HPDE6-E6E7 (cell line): ENCODE results near the gene CD300LD.
"Not testable (repeated sequence)": the region's sequence is repeated elsewhere in the genome, so short reads cannot be mapped to it uniquely, and the experiment has no call there.

Experiments used
- DNase-seq: peaks from one replicate; pipeline ENCODE4 v3.0.0; 2011; ENCODE audit warnings: missing footprints; ENCODE audit errors: extremely low spot score

Gene CD300LD

DNA sequence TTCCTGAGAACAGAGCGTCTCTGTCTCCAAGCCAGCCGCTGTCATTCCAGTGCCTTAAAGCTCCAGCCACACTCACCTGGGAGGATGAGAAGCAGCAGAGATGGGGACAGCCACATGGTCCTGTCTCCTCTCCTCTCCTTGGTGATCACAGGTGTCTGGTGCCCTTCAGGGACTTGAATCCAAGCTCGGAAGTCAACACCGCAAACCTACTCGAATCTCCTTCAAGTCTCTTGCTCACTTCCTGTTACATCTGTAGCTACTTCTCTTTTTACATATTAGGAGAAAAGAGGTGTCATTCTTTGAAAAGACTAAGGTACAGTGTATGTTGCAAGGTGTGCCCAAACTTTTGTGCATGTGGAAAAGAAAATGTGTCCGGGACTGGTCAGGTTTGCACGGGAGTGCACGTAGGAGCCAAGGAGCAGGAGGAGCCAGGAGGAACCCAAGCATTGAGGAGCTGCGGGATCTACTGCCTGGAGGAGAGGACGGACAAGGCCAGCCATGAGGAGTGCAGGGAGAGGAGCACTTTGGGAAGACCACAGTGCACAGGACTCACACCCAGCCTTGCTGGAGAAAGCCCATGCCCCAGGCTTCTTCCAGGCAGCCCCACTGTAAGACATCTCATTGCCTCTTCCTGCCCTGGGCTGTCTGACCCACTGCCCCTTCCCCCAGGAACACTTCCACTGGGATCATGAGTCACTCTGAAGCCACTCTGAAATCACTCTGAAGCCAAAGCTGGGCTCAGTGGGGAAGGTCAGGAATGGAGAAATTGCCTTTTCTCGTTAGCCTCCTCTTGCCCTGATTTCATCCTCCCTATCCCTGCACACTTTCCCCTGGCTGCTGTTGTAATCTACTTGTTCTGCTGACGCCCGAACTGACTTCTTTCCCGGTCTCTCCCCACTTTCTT is at the start of gene CD300LD:
Gene CD300LD, minus strand, starts transcription at position 197 of the 904 bp plus-strand sequence. Its CDS starts 81 bp downstream, at position 116.
- no peak for DNase-seq

DNA sequence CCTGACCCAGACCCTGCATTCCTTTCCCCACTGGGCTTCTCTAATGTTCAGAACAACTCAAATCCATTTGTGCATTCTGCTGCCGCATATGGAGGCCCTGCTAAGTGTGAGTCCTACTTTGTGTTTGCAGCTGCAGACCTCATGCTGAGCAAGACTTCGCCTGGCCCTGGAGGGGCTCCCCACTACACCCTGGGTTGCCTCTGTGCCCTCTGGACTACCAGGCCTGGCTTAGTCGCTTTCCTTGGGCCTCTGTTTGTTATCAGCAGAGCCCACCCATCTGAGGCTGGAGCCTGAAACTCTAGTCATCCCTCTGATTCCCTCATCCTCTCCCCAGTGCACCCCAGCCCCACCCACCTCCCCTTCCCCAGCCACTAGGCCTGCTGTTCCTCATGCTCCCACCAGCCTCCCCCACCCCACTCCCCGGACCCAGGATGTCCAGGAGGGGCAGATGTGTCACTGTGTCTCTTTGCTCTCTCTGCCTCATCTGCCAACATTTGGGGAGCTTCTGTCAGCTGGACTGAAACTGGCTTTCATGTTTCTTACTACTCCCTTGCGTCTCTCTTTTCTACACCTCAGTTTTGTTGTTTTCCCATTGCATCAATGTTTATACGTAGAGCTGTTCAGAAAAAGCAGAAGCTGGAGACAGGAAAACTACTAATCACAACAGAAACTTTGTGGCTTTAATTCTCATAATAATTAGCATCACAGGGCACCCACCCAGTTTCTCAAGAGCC is 49.3 kb upstream of the CD300LD start:
- no peak for DNase-seq

DNA sequence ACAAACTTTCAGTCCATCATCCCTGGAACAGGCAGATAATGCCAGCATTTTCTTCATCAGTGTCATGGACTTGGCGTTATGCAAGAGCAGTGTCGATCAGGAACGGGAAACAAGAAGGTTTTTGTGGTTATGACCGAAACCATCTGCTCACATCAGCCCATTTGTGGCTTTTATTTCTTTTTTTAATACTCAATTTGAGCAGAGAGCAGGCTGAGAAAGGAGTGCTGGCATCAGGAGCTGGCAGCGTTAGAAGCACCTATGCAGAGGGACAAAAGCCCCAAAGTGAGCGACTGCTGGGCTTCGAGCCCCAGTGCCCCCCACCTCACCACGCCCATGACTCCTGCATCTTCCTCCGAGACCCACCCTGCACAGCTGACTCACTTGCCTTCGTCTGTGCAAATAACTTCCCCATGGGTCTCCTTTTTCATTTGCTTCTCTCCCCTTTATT is 47.6 kb upstream of the CD300LD start:
- DNase-seq, result no peak

DNA sequence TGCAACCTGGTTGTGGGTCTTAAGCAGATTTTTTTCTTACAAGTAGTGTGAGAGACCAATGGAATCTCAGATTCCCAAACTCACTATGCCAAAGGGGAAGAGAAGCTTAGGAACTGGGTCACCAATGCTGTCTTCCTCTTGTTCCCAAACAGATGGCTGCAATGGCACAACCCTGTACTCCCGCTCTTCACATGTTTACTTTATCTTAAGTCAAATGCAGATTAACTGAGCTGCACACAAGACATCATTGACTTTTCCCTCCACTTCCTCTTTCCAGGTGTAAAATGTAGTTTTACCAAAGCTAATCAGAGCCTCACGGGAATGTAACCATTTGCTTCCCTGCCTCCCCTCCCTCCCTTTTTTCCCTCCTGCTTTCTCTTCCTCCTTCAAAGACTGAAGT is 45.8 kb upstream of the CD300LD start:
- DNase-seq, result no peak

DNA sequence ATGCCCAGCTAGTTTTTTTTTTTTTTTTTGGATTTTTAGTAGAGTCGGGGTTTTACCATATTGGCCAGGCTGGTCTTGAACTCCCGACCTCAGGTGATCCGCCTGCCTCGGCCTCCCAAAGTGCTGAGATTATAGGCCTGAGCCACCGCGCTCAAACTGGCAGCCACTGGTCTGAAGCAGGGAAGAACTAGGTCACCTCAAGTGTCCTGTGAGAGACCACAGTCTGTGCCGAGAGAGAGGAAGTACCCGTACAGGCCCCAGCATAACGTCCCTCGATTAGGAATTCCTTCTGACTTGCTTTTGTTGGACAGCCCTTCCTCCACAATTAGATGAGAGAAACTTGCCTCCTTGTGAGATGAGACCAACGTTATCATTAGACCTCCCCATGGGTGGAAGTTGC is 45.2 kb upstream of the CD300LD start:
- DNase-seq, result no peak

DNA sequence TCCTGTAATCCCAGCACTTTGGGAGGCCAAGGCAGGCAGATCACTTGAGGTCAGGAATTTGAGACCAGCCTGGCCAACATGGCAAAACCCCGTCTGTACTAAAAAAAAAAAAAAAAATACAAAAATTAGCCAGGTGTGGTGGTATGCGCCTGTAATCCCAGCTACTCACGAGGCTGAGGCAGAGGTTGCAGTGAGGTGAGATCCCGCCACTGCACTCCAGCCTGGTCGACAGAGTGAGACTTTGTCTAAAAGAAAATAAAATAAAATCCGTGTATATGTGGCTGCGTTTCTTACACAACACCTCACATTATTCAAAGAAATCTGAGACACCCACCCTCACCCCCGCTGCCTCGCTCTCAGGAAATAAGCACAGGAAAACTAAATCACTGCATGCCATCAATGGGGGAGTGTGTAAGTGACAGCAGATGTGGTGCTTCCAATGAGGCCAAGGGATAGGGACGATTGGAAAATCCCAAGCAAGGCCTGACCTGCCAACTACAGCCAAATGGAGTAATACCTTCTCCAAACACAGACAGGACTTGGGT is 44.5 kb upstream of the CD300LD start:
- not testable (repeated sequence) for DNase-seq

DNA sequence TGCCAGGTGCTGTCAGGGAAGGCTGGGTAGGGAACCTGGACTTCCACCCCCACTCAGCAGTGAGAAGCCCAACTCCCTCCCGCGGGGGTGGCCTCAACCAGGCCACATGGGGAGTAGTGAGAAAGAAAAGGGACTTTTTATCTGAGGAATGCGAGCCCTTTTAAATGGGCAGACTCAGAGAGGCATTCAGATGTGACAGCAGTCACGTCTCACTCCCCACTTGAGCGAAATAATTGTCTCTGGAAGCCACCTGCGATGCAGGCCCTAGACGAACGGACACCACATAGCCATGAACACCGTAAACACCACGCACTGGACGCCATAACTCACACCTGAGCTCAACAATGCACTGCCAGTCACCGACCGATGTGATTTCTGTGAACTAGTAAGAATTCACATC is 43.3 kb upstream of the CD300LD start:
- no peak for DNase-seq

DNA sequence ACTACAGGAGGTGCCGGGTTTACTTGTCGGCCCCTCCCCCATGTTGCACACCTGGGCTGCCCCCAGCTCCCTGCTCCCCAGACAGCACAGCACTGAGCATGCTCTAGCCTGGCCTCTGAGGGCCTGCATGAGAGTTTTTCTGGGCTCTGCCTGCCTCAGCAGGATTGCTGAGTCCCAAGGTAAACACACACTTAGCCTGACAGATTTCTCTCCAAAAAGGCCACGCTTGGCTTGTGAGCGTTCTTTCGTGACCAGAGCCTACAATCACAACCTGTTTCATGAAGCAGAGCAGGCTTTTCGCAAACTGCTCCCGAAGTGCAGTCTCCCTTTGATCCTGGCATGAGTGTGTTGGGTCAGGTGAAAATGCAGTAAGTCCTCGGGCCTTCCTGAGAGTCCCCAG is 41.2 kb upstream of the CD300LD start:
- DNase-seq, result no peak

DNA sequence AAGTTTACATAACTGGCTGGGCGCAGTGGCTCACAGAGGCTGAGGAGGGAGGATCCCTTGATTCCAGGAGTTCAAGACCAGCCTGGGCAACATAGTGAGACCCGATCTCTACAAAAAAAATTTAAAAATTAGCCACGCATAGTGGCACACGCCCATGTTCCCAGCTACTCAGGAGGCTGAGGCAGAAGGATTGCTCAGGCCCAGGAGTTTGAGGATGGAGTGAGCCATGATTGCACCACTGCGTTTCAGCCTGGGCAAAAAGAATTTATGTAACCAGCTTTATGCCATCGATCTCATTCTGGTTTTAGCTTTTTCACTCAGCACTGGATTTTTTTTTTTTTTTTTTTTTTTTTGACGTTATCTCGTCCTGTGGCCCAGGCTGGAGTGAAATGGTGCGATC is 40.5 kb upstream of the CD300LD start:
- DNase-seq, result no peak

DNA sequence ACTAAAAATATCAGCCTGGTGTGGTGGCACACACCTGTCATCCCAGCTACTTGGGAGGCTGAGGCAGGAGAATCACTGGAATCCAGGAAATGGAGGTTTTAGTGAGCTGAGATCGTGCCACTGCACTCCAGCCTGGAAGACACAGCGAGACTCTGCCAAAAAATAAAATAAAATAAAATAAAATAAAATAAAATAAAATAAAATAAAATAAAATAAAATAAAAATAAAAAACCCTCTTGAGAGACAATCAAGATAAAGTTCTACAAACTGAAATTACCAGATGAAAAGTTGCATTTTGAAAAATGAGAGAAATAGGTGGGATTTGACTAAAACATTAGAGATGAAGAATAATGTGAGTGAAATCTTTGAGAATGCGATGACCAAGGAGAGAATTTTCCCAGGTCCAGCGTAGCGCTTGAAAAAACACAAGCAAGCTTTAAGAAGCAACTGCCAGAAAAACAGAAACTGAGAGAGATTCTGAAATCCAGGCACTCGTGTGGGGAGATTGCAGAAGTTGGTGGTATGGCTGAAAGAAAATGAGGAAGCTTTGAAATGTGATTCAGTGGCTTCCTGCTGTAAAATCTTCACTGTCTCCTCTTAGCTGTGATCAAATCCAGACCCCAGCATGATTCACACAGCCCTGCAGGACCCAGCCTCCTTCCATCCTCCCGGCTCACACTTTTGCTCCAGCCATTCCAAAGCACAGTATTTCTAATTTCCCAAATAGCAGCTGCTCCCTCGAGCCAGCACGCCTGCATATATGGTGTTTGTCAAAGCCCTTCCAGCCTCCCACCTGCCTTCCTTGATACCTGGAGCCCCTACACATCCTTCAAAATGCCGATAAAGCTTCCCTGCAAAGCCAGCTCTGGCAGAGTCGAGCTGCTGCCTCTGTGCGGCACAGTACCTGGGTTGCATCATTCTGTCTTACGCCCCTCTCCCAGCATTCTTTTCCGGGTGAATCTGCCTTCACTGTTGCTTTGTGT is 39.7 kb upstream of the CD300LD start:
- DNase-seq, result no peak

DNA sequence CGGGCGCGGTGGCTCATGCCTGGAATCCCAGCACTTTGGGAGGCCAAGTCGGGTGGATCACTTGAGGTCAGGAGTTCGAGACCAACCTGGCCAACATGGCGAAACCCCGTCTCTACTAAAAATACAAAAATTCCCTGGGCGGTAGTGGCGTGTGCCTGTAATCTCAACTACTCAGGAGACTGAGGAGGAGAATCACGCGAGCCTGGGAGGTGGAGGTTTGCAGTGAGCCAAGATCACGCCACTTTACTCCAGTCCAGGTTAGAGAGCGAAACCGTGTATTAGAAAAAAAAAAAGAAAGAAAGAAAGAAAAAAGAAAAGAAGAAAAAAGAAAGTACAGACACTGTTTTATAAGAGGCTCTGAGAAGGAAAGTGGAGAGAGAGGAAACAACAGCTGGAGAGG is 38.2 kb upstream of the CD300LD start:
- DNase-seq, result not testable (repeated sequence)

DNA sequence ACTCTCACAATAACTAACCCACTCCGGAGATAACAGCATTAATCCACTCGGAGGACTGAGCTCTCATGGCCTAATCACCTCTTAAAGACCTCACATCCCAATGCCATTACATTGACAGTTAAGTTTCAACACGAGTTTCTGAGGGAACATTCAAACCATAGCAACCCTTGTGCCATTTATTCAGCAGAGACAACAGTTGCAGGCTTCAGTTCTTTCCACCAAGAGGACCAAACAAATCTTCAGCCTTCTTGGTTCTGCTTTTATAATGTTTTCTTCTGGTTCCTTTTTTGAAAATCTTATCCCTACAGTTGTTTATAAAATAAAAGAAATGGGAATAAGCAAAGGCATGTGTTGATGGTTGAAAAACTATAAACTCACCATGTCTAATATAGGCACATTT is 33.6 kb upstream of the CD300LD start:
- DNase-seq, result no peak

DNA sequence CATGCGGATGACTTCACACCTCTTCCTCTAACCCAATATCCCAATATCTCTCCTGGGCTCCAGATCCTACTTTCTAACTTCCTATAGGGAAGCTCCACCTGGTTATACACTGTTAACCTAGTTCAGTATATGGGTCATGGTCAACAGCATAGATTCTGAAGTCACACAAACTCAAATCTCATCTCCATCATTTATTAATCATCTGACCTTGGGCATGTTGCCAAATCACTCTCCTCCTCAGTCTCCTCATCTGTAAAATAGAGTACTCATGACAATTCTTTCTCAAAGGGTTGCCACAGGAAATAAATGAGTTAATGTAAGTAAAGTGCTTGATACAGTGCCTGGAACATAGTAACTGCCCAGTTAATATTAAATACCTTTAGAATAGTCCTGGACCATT is 32.0 kb upstream of the CD300LD start:
- no peak for DNase-seq

DNA sequence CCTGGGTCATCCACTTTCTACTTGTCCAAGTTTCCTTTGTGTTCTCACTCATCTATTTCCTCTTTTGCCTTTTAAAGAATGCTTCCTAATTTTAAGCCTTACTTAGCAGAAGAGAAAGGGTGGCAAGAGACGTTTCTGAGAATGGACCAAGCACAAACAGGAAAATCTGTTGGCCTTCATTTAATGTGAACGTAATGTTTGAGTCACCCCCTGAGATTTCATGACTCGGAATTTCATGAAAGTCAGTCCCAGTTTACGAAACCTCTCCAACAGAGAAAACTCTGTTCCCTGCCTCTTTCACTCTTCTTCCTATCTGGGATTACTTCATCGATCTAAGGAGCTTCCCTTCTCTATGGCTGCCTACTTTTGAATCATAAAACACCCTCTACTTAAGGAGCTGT is 31.6 kb upstream of the CD300LD start, which contains the start of gene CD300E:
Gene CD300E, minus strand, starts transcription at position 46 of the 401 bp plus-strand sequence. CDS start 117 bp downstream, outside the sequence.
- DNase-seq, result no peak

DNA sequence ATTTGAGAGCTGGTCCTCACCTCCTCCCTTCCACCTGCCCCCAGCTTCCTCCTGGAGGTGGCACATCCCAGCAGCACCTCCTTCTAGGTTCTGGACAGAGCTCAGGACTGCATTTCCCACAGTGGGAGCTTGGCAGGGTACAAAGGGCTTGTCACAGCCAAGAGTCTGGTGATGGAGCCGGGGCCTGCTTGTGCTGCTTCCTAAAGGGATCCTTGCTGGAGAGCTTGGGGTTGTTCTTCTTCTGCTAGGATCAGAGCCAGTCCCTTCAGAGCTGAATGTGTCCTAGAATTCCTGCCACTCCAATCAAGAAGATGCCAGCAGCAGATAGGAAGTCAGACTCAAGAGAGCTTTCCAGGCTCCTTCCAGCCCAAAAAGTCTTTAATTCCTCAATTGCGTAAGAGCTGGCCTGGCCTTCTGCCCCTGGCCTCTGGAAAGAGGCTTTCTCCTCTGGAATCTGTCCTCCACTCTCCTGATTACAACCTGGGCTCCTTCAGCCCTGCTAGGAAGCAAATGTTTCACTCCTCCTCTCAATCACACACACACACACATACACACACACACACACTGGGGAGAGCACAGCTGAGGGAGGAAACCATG is 27.1 kb upstream of the CD300LD start:
- DNase-seq, result no peak

DNA sequence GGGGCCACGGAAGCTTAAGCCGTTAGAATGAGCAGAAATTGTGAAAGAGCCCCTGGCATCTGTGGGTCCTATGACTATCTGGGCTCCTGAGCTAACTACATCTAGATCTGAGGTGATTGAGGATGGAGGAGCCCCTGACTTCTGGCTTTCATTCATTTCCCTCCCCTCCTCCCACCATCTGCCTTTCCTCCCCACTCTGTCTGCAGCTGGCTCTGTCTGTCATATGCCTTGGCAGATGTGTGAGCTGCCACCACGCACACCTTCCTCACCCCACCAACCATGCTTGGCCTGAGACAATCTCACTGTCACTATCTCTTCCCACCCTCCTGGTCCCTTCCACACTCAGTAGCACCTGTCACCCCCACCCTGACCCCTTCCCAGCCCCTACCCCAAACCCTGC is 26.4 kb upstream of the CD300LD start:
- no peak for DNase-seq

DNA sequence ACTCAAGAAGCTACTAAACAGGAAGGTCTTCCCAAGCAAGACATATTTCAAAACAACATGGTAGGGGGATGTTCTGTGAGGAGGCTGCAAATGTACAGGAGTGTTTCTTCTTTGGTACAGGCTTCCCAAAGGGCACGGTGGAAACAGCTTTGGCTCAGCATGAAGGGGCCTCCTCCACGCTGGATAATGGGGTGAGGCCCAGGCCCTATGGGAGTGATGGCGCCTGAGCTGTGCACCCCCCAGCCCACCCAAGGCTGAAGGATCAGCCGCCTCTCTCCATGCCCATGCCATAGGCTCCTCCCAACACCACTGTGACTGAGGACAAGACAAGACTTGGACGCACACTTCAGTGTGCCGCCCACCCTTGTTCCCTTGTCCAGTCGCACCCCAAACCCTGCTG is 24.6 kb upstream of the CD300LD start:
- DNase-seq, result no peak

DNA sequence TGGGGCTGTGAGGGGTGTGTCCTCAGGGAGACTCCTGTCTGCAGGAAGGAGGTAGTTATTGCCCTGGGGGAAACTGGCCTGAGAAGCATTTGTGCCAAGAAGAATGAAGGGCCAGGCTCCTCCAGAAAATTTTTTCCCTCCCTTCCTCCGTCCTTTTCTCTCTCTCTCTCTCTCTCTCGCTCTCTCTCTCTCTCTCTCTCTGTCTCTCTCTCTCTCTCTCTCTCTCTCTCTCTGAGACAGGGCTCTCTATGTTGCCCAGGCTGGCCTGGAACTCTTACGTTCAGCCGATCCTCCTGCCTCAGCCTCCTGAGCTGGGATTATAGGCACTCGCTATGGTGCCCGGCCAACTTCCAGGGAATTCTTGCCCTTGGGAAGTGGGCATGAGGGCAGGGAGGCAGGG is 20.0 kb upstream of the CD300LD start:
- no peak for DNase-seq

DNA sequence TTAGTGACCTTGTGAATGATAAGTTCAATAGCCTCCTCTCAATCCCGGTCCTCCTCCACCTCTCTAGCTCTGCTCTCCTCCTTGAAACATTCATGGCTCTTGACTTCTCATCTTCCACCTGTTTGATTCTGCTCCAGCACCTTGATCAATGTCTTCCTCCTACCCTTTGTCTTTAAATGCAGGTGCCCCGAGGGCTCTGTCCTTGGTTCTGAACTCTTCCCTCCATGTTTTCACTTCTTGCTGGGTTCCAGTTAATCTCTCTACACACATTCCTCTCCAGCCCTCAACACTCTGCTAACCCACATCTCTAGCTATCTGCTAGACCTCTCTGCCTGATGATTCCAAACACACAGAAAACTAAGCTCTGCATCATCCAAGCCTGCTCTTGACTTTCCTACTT is 18.0 kb upstream of the CD300LD start:
- no peak for DNase-seq

DNA sequence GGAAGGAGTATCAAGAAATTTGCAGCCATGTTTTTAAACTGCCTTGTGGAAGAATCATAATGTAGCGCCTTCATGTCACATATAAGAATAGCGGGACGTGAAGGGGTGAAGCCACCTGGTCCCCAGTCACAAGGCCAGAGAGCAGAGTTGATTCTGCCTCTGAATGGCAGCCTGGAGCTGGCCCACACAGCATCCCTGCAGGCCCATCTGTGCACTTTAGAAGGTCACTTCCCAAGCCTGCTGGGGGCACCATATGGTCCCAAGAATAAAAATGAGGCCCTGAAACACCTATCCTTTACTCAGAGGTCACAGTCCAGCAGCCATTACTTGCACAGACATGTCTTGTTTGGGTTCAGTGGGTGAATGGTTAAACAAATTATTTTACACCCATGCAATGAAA is 16.4 kb upstream of the CD300LD start:
- no peak for DNase-seq

DNA sequence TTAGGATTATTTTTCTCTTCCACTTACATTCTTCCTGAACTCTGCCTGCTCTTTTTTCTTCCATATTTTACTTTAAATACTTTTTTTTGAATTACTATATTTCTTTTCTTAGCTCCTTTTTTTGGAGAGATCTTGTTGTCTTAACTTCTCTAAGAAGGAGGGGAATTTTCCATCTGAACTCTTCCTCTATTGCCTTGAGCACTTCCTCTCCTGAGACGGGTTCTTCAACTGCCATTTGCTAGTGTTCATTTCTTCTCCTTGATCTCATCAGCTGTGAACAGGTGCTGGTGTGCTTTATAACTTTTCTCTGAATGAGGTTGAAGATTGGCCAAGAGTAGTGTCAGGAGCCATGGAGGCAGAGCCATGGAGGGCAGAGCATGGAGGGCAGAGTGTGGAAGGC is 15.1 kb upstream of the CD300LD start:
- DNase-seq, result no peak
